ENCODE data around the gene RICTOR.

The RICTOR gene

GRCh38 chr5:38889424-38889823 lies 184.8 kb downstream of the RICTOR start:
- H3K4me3 ChIP-seq (ENCODE audit: low read depth, low read length): no peak overlapping the region
- TF ChIP-seq CTCF (IDR thresholded peaks at IDR 0.05; ENCODE audit: low read depth, low read length): no peak

GRCh38 chr5:38888041-38888440 lies 186.2 kb downstream of the RICTOR start:
- H3K4me3 ChIP-seq (ENCODE audit: low read depth, low read length): no peak overlapping the region
- no peak for TF ChIP-seq CTCF (IDR thresholded peaks at IDR 0.05; ENCODE audit: low read depth, low read length)
